Hindlimb muscle (tissue), 1 donor: Measurements from ENCODE around the gene SLC66A3. TPM values are rescaled to one million over a fixed set of nuclear protein-coding genes. Genes with fewer than 3 reads are reported as not detected.
"Not testable (repeated sequence)": the region's sequence is repeated elsewhere in the genome, so short reads cannot be mapped to it uniquely, and the experiment has no call there.

Experiments used
- DNase-seq: peaks from one replicate; pipeline ENCODE4 v3.0.0-alpha.2; 2013
- polyA plus RNA-seq: library from polyadenylated mRNA; unstranded; fragments of 120-200 nt; gene quantifications from one replicate; pipeline ENCODE4 v1.2.1, GENCODE V29; 2013; ENCODE audit not compliant: insufficient read length

Gene SLC66A3
- polyA plus RNA-seq, 1 donor, result 12.6 TPM

GRCh38 chr2:11165046-11165445 lies 9.8 kb downstream of the SLC66A3 start:
- not testable (repeated sequence) for DNase-seq

- DNase-seq, result no peak
Observed at GRCh38 chr2:11166476-11166875, 11.2 kb downstream of the SLC66A3 start.

GRCh38 chr2:11168488-11168887 lies 13.2 kb downstream of the SLC66A3 start:
- DNase-seq, result no peak

GRCh38 chr2:11169333-11169732 lies 14.1 kb downstream of the SLC66A3 start:
- no peak for DNase-seq

GRCh38 chr2:11174222-11174621 lies 19.0 kb downstream of the SLC66A3 start:
- no peak for DNase-seq

GRCh38 chr2:11175293-11175795 lies 20.1 kb downstream of the SLC66A3 start:
- DNase-seq, result no peak

GRCh38 chr2:11177871-11178690 lies 22.8 kb downstream of the SLC66A3 start:
- DNase-seq, result no peak

- no peak for DNase-seq
Observed at GRCh38 chr2:11179196-11179595, 23.9 kb downstream of the SLC66A3 start.

GRCh38 chr2:11179899-11180298 lies 24.6 kb downstream of the SLC66A3 start:
- DNase-seq, result no peak

GRCh38 chr2:11180653-11181052 lies 25.4 kb downstream of the SLC66A3 start:
- DNase-seq, result no peak

GRCh38 chr2:11182951-11183350 lies 27.7 kb downstream of the SLC66A3 start:
- no peak for DNase-seq

GRCh38 chr2:11186145-11186544 lies 30.9 kb downstream of the SLC66A3 start:
- no peak for DNase-seq

- no peak for DNase-seq
Observed at GRCh38 chr2:11187083-11187619, 31.9 kb downstream of the SLC66A3 start.

- no peak for DNase-seq
Observed at GRCh38 chr2:11187731-11188130, 32.5 kb downstream of the SLC66A3 start.

- DNase-seq, result no peak
Observed at GRCh38 chr2:11196246-11196645, 41.0 kb downstream of the SLC66A3 start.

- DNase-seq, result no peak
Observed at GRCh38 chr2:11200651-11201050, 45.4 kb downstream of the SLC66A3 start.

GRCh38 chr2:11201969-11202368 lies 46.7 kb downstream of the SLC66A3 start:
- DNase-seq, result no peak

- DNase-seq, result no peak
Observed at GRCh38 chr2:11203480-11203879, 48.2 kb downstream of the SLC66A3 start.

GRCh38 chr2:11208083-11208482 lies 52.8 kb downstream of the SLC66A3 start:
- DNase-seq, result no peak

- no peak for DNase-seq
Observed at GRCh38 chr2:11212645-11213044, 57.4 kb downstream of the SLC66A3 start.

GRCh38 chr2:11213090-11213638 lies 57.9 kb downstream of the SLC66A3 start:
- DNase-seq, result no peak

- no peak for DNase-seq
Observed at GRCh38 chr2:11213975-11214374, 58.7 kb downstream of the SLC66A3 start.

GRCh38 chr2:11214770-11215169 lies 59.5 kb downstream of the SLC66A3 start:
- DNase-seq, result no peak

GRCh38 chr2:11215407-11215806 lies 60.1 kb downstream of the SLC66A3 start:
- DNase-seq, result no peak
